ENCODE measurements around the gene MAPT.

DNA sequence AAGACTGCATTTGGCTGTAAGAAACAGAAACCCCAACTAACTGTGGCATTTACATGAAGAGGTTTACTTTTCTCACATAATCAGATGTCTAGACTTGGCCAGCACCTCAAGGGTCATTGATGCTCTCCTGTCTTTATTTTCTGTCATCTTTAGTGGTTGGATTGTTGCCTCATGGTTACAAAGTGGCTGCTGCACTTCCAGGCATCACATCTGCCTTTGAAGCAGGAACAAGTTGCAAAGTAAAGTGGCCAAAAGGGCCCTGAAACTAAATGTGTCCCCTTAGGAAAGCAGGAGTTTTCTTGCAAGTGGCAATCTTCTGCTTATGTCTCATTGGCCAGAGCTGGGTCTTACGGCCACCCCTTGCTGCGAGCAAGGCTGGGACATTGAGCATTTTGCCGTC lies 78.2 kb downstream of the MAPT start:
- TF ChIP-seq ZNF274 (IDR thresholded peaks at IDR 0.05; ENCODE audit: low read depth, low read length) (no peak), YY1 (IDR thresholded peaks at IDR 0.05; ENCODE audit: insufficient read depth, insufficient read length) (no peak), SUZ12 (IDR thresholded peaks at IDR 0.05; ENCODE audit: extremely low read depth, insufficient read depth, insufficient read length) (no peak)

All from NT2/D1 (cell line).